ENCODE data around the gene PRX.

- TF ChIP-seq ZNF41 (CRISPR knock-in tag; conservative IDR thresholded peaks at IDR 0.05): no peak
- no peak for TF ChIP-seq ZNF76 (CRISPR knock-in tag; IDR thresholded peaks at IDR 0.05; ENCODE audit: borderline replicate concordance)
- TF ChIP-seq HDAC1 (IDR thresholded peaks at IDR 0.05): no peak
- no peak for TF ChIP-seq E2F4 (CRISPR knock-in tag; IDR thresholded peaks at IDR 0.05; ENCODE audit: low read depth)
- no peak for TF ChIP-seq CTCF (IDR thresholded peaks at IDR 0.05 in 2 of 3, conservative IDR thresholded peaks at IDR 0.05 in 1 of 3; ENCODE audit: insufficient read depth in 2 of 3, low read depth in 1 of 3, low read length in 3 of 3)
- TF ChIP-seq ARID2 (IDR thresholded peaks at IDR 0.05): no peak
- no peak for TF ChIP-seq NR4A1 (CRISPR knock-in tag; IDR thresholded peaks at IDR 0.05)
- no peak for TF ChIP-seq NR4A1 (tag; IDR thresholded peaks at IDR 0.05)
- TF ChIP-seq ZNF511 (CRISPR knock-in tag; IDR thresholded peaks at IDR 0.05): no peak
These were observed 18.4 kb downstream of the PRX start for GRCh38 chr19:40394816-40395210.
